K562 (cell line): ENCODE measurements around the gene MPHOSPH9.

Experiments
- EGR1 ChIP-seq: fragments of 450-650 bp; conservative IDR thresholded peaks from 2 replicates; pipeline ENCODE4 v1.6.1; 2017; ENCODE audit warnings: mild to moderate bottlenecking
- ETV1 ChIP-seq: fragments of 450-650 bp; conservative IDR thresholded peaks from 2 replicates; pipeline ENCODE4 v1.6.1; 2016; ENCODE audit warnings: missing genetic modification characterization, control low read depth, low read depth, missing compliant biosample characterization
- MXI1 ChIP-seq: IDR thresholded peaks from 2 replicates; pipeline ENCODE4 v1.6.1; 2011; ENCODE audit warnings: low read depth, mild to moderate bottlenecking, improper control_type of control experiment, low read length
- PHF21A ChIP-seq: fragments of 450-650 bp; IDR thresholded peaks from 2 replicates; pipeline ENCODE4 v1.6.1; 2017; ENCODE audit warnings: low read depth, borderline replicate concordance
- SAP30 ChIP-seq: fragments of 200-600 bp; sonication (generic); IDR thresholded peaks from 2 replicates; pipeline ENCODE4 v1.6.1; 2012; ENCODE audit warnings: borderline replicate concordance, low read depth, mild to moderate bottlenecking, moderate library complexity, low read length, control low read depth, inconsistent platforms; ENCODE audit not compliant: insufficient read depth, poor library complexity, severe bottlenecking
- ZNF561 ChIP-seq: fragments of 450-650 bp; formaldehyde crosslinking; conservative IDR thresholded peaks from 2 replicates; pipeline ENCODE4 v1.4.0; 2020; ENCODE audit warnings: mild to moderate bottlenecking, moderate library complexity
- TF ChIP-seq, protein P1 (sequence below): fragments of 250-450 bp; sonication (Bioruptor Pico); IDR thresholded peaks from 2 replicates; pipeline ENCODE4 v1.8.0; 2021; ENCODE audit warnings: moderate library complexity, mild to moderate bottlenecking, inconsistent platforms
- TF ChIP-seq, protein P2 (sequence below), 2 experiments: IDR thresholded peaks; 2 replicates each; pipeline ENCODE4 v1.6.1; 2012; ENCODE audit warnings: improper control_type of control experiment in 2 of 2, low read depth in 2 of 2, low read length in 2 of 2, borderline replicate concordance in 1 of 2
- TF ChIP-seq, protein P3 (sequence below): fragments of 450-650 bp; formaldehyde crosslinking; IDR thresholded peaks from 2 replicates; pipeline ENCODE4 v1.4.0; 2022; ENCODE audit warnings: missing genetic modification characterization

DNA sequence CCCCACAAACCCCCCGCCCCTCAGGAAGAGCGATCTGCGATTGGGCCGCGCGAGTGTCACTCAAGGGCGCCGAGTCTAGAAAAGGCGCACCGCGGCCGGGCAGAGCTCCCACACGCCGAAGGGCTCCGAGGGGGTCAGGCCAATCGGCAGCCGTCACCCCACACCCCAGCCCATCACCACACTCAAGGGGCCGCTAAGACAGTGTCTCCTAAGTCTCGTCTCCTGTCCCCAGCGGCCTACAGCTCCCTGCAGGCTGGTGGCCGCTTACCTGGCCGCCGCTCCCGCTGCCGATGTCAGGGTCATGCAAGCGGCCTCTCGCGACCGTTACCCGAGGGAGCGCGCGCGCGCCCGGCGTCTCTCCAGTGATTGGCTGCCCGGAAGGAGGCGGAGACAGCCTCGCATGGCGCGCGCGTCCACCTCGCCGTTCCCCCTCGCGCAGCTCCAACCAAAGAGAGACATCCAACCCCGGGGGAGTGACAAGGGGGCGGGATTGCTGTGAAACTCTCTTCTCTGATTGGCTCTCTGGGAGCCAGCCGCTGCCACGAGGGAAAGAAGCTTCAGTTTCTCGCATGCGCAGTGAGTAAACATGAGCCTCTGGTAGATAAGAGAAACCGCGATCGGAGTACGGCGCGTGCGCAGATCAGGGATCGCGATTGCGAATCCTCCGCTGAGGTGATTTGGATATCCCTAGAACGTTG lies at the start of gene MPHOSPH9, which contains the start of gene MTRFR:
- TF ChIP-seq, protein P1, sequence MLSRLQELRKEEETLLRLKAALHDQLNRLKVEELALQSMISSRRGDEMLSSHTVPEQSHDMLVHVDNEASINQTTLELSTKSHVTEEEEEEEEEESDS (CRISPR knock-in tag) = no peak
- TF ChIP-seq PHF21A (no peak; the same call in 1 of the 2 replicates), ETV1 (tag) (no peak), MXI1 (peak; percentile 35), EGR1 (peak; percentile 28; the same call in 1 of the 2 replicates), ZNF561 (CRISPR knock-in tag) (no peak), SAP30 (peak; percentile 92)
- TF ChIP-seq, protein P2, sequence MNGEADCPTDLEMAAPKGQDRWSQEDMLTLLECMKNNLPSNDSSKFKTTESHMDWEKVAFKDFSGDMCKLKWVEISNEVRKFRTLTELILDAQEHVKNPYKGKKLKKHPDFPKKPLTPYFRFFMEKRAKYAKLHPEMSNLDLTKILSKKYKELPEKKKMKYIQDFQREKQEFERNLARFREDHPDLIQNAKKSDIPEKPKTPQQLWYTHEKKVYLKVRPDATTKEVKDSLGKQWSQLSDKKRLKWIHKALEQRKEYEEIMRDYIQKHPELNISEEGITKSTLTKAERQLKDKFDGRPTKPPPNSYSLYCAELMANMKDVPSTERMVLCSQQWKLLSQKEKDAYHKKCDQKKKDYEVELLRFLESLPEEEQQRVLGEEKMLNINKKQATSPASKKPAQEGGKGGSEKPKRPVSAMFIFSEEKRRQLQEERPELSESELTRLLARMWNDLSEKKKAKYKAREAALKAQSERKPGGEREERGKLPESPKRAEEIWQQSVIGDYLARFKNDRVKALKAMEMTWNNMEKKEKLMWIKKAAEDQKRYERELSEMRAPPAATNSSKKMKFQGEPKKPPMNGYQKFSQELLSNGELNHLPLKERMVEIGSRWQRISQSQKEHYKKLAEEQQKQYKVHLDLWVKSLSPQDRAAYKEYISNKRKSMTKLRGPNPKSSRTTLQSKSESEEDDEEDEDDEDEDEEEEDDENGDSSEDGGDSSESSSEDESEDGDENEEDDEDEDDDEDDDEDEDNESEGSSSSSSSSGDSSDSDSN (IDR thresholded peaks at IDR 0.05; ENCODE audit: borderline replicate concordance in 1 of 2, low read depth in 2 of 2, low read length in 2 of 2) = no peak
- TF ChIP-seq, protein P3, sequence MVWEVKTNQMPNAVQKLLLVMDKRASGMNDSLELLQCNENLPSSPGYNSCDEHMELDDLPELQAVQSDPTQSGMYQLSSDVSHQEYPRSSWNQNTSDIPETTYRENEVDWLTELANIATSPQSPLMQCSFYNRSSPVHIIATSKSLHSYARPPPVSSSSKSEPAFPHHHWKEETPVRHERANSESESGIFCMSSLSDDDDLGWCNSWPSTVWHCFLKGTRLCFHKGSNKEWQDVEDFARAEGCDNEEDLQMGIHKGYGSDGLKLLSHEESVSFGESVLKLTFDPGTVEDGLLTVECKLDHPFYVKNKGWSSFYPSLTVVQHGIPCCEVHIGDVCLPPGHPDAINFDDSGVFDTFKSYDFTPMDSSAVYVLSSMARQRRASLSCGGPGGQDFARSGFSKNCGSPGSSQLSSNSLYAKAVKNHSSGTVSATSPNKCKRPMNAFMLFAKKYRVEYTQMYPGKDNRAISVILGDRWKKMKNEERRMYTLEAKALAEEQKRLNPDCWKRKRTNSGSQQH (CRISPR knock-in tag) = 0 out of 2 replicates have a peak, but pooled peaks have one; percentile 65
